Measurements from ENCODE around the gene EMILIN2.

DNA sequence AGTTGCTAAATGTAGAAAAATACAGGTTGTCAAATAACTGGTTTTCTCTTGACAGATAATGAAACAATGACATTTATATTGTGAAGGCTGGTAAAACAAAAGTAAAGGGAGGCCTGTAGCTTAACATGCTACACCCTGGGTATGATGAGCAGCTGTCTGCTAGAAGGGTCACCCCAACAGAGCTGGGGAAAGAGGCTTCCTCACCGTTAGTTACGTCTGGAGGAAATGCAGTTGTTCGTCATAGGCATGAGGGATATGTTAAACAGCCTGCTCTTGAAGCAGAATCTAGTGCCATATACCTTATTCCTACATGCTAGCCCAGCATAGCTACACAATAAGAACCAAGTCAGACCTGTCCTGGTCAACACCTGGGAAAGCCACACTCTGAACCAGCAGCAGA lies 116.2 kb downstream of the EMILIN2 start:
- TF ChIP-seq, protein P1, sequence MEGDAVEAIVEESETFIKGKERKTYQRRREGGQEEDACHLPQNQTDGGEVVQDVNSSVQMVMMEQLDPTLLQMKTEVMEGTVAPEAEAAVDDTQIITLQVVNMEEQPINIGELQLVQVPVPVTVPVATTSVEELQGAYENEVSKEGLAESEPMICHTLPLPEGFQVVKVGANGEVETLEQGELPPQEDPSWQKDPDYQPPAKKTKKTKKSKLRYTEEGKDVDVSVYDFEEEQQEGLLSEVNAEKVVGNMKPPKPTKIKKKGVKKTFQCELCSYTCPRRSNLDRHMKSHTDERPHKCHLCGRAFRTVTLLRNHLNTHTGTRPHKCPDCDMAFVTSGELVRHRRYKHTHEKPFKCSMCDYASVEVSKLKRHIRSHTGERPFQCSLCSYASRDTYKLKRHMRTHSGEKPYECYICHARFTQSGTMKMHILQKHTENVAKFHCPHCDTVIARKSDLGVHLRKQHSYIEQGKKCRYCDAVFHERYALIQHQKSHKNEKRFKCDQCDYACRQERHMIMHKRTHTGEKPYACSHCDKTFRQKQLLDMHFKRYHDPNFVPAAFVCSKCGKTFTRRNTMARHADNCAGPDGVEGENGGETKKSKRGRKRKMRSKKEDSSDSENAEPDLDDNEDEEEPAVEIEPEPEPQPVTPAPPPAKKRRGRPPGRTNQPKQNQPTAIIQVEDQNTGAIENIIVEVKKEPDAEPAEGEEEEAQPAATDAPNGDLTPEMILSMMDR (IDR thresholded peaks at IDR 0.05; ENCODE audit: extremely low read depth in 1 of 2, insufficient read depth in 1 of 2, low read depth in 1 of 2, low read length in 2 of 2), result no peak
- no peak for TF ChIP-seq POLR2AphosphoS5 (IDR thresholded peaks at IDR 0.05; ENCODE audit: insufficient read depth, low read depth, low read length)
- TF ChIP-seq POLR2A (IDR thresholded peaks at IDR 0.05; ENCODE audit: low read depth, low read length), result no peak
- no peak for TF ChIP-seq EZH2 (IDR thresholded peaks at IDR 0.05; ENCODE audit: borderline replicate concordance, low read depth, low read length, severe bottlenecking)
